Astrocyte (in vitro differentiated cells and primary cell): ENCODE data around the gene PRMT3. TPM values are rescaled to one million over a fixed set of nuclear protein-coding genes. Genes with fewer than 3 reads are reported as not detected.
"Not testable (repeated sequence)": the region's sequence is repeated elsewhere in the genome, so short reads cannot be mapped to it uniquely, and the experiment has no call there.

Source experiments
- DNase-seq: peaks from one replicate; pipeline ENCODE4 v3.0.0-alpha.2; 2010; ENCODE audit warnings: low read depth
- FAIRE-seq: peaks from 2 replicates; lab custom pipeline; 2011; peaks lifted over from hg19 to GRCh38; lab: Jason Lieb, UNC
- H2AFZ ChIP-seq: 2 replicates; pipeline ENCODE4 v1.6.0; 2012; ENCODE audit warnings: low read depth, low read length, inconsistent platforms
- H3K27ac ChIP-seq: 2 replicates; pipeline ENCODE4 v1.5.1; 2011; ENCODE audit warnings: low read depth, low read length, inconsistent platforms
- H3K27me3 ChIP-seq: 2 replicates; pipeline ENCODE4 v1.6.0; 2011; ENCODE audit warnings: low read length, inconsistent platforms; ENCODE audit not compliant: insufficient read depth
- H3K36me3 ChIP-seq: 2 replicates; pipeline ENCODE4 v1.5.1; 2011; ENCODE audit warnings: low read length, inconsistent platforms; ENCODE audit not compliant: insufficient read depth
- H3K4me1 ChIP-seq: 2 replicates; pipeline ENCODE4 v1.5.1; 2011; ENCODE audit warnings: low read length, inconsistent platforms; ENCODE audit not compliant: insufficient read depth
- H3K4me2 ChIP-seq: 2 replicates; pipeline ENCODE4 v1.6.0; 2012; ENCODE audit warnings: low read length, inconsistent platforms
- H3K4me3 ChIP-seq: 2 replicates; pipeline ENCODE4 v1.5.1; 2011; ENCODE audit warnings: low read depth, mild to moderate bottlenecking, low read length, inconsistent platforms; ENCODE audit not compliant: insufficient read depth
- H3K79me2 ChIP-seq: 2 replicates; pipeline ENCODE4 v1.6.0; 2012; ENCODE audit warnings: mild to moderate bottlenecking, low read length, inconsistent platforms; ENCODE audit not compliant: insufficient read depth
- H3K9ac ChIP-seq: 2 replicates; pipeline ENCODE4 v1.6.0; 2012; ENCODE audit warnings: mild to moderate bottlenecking, low read length, inconsistent platforms
- H3K9me3 ChIP-seq: 2 replicates; pipeline ENCODE4 v1.5.1; 2012; ENCODE audit warnings: low read depth, mild to moderate bottlenecking, low read length, inconsistent platforms; ENCODE audit not compliant: insufficient read depth
- H4K20me1 ChIP-seq: 2 replicates; pipeline ENCODE4 v1.6.0; 2012; ENCODE audit warnings: low read length, inconsistent platforms; ENCODE audit not compliant: insufficient read depth
- H3K27ac Mint-ChIP-seq: one replicate; pipeline ENCODE4 v1.8.0; 2021; ENCODE audit warnings: mild to moderate bottlenecking, mixed read lengths; ENCODE audit not compliant: unreplicated experiment
- H3K27me3 Mint-ChIP-seq: one replicate; pipeline ENCODE4 v1.8.0; 2021; ENCODE audit warnings: low read depth, mixed read lengths; ENCODE audit not compliant: unreplicated experiment
- H3K36me3 Mint-ChIP-seq: one replicate; pipeline ENCODE4 v1.8.0; 2021; ENCODE audit warnings: low read depth, mixed read lengths; ENCODE audit not compliant: unreplicated experiment
- H3K4me1 Mint-ChIP-seq: one replicate; pipeline ENCODE4 v1.8.0; 2021; ENCODE audit warnings: low read depth, mixed read lengths; ENCODE audit not compliant: unreplicated experiment
- H3K4me3 Mint-ChIP-seq: one replicate; pipeline ENCODE4 v1.8.0; 2021; ENCODE audit warnings: mild to moderate bottlenecking, moderate library complexity, mixed read lengths; ENCODE audit not compliant: unreplicated experiment
- H3K9me3 Mint-ChIP-seq: one replicate; pipeline ENCODE4 v1.8.0; 2021; ENCODE audit warnings: mild to moderate bottlenecking, mixed read lengths; ENCODE audit not compliant: unreplicated experiment
- EZH2 ChIP-seq: IDR thresholded peaks from 2 replicates; pipeline ENCODE4 v1.6.1; 2012; ENCODE audit warnings: mild to moderate bottlenecking, low read length, inconsistent platforms; ENCODE audit not compliant: insufficient read depth
- total RNA-seq: library from RNA; stranded (reverse); gene quantifications from 2 replicates; pipeline ENCODE4 v1.2.1, GENCODE V29; 2021
- TF ChIP-seq, protein P1 (sequence below): IDR thresholded peaks from 2 replicates; pipeline ENCODE4 v1.5.1; 2011; ENCODE audit warnings: low read depth, mild to moderate bottlenecking, inconsistent platforms, low read length, moderate library complexity; ENCODE audit not compliant: insufficient read depth

The PRMT3 gene
- total RNA-seq, 1 donor from 2014 or later = 10.5 TPM

DNA sequence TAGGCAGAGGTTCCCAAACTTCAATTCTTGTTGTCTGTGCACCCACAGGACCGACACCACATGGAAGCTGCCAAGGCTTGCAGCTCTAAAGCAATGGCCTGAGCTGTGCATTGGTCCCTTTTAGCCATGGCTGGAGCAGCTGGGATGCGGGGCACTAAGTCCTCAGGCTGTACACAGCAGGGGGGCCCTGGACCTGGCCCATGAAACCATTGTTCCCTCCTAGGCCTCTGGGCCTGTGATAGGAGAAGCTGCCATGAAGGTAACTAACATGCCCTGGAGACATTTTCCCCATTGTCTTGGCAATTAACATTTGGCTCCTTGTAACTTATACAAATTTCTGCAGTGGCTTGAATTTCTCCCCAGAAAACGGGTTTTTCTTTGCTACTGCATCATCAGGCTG is 168.3 kb downstream of the PRMT3 start:
- H3K4me3 ChIP-seq = no peak overlapping the region
- H3K36me3 ChIP-seq = no peaks in the 10 kb centered on the region
- H3K4me1 ChIP-seq = no peaks in the 10 kb centered on the region
- peaks cover 2% of the 10 kb centered on the region for H3K9me3 ChIP-seq
- Mint-ChIP-seq H3K36me3 (no peaks in the 10 kb centered on the region), H3K4me3 (no peak overlapping the region), H3K9me3 (peaks cover 7% of the 10 kb centered on the region), H3K27me3 (peaks cover 19% of the 10 kb centered on the region), H3K27ac (no peak overlapping the region), H3K4me1 (no peaks in the 10 kb centered on the region)
- no peak overlapping the region for H3K9ac ChIP-seq
- FAIRE-seq (no peak), DNase-seq (no peak)
- H4K20me1 ChIP-seq = no peaks in the 10 kb centered on the region
- H2AFZ ChIP-seq = no peak overlapping the region
- no peak overlapping the region for H3K4me2 ChIP-seq
- no peak overlapping the region for H3K27ac ChIP-seq
- no peak for TF ChIP-seq EZH2
- TF ChIP-seq, protein P1, sequence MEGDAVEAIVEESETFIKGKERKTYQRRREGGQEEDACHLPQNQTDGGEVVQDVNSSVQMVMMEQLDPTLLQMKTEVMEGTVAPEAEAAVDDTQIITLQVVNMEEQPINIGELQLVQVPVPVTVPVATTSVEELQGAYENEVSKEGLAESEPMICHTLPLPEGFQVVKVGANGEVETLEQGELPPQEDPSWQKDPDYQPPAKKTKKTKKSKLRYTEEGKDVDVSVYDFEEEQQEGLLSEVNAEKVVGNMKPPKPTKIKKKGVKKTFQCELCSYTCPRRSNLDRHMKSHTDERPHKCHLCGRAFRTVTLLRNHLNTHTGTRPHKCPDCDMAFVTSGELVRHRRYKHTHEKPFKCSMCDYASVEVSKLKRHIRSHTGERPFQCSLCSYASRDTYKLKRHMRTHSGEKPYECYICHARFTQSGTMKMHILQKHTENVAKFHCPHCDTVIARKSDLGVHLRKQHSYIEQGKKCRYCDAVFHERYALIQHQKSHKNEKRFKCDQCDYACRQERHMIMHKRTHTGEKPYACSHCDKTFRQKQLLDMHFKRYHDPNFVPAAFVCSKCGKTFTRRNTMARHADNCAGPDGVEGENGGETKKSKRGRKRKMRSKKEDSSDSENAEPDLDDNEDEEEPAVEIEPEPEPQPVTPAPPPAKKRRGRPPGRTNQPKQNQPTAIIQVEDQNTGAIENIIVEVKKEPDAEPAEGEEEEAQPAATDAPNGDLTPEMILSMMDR = no peak
- H3K79me2 ChIP-seq = no peaks in the 10 kb centered on the region
- no peaks in the 10 kb centered on the region for H3K27me3 ChIP-seq

DNA sequence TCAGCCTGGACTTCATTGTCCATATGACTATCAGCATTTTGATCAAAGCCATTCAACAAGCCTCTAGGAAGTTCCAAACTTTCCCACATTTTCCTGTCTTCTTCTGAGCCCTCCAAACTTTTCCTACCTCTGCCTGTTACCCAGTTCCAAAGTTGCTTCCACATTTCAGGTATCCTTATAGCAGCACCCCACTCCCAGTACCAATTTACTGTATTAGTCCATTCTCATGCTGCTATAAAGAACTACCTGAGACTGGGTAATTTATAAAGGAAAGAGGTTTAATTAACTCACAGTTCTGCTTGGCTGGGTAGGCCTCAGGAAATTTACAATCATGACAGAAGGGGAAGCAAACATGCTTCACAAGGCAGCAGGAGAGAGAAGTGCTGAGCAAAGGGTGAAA is 168.9 kb downstream of the PRMT3 start:
- H3K79me2 ChIP-seq, H3K4me1 ChIP-seq, H3K4me1 Mint-ChIP-seq, H3K27ac Mint-ChIP-seq, H3K27ac ChIP-seq, H3K9ac ChIP-seq, H3K4me2 ChIP-seq, H3K4me3 Mint-ChIP-seq, H2AFZ ChIP-seq, FAIRE-seq, H3K9me3 Mint-ChIP-seq, DNase-seq, H3K27me3 ChIP-seq, H3K36me3 Mint-ChIP-seq, H3K36me3 ChIP-seq, H3K9me3 ChIP-seq, H4K20me1 ChIP-seq, H3K4me3 ChIP-seq: not testable (repeated sequence)
- peaks cover 20% of the 10 kb centered on the region for H3K27me3 Mint-ChIP-seq

DNA sequence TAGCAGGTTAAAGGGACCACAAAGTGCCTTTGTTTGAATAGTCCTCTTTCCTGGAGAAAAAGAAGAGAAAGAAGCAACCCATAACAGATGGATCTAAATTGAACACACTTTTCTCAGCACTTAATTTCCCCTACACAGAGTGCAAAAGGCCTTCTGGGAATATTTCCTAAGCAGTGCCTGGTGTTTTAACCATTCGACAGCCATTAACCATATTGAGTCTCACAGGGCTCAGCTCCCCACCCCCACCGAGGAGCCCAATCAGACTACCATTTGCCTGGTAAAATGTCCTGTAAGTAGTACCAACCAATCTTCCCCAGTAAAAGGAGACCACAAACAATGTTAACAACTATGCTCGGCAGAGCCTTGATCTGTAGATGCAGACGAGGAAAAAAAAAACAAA is 171.2 kb downstream of the PRMT3 start:
- H2AFZ ChIP-seq = no peak overlapping the region
- H3K4me3 Mint-ChIP-seq = no peak overlapping the region
- H3K27me3 ChIP-seq = no peaks in the 10 kb centered on the region
- H3K36me3 ChIP-seq = no peaks in the 10 kb centered on the region
- H3K4me2 ChIP-seq = no peak overlapping the region
- peaks cover 14% of the 10 kb centered on the region for H3K27me3 Mint-ChIP-seq
- peaks cover 7% of the 10 kb centered on the region for H3K9me3 Mint-ChIP-seq
- FAIRE-seq = no peak
- no peak overlapping the region for H3K9ac ChIP-seq
- TF ChIP-seq, protein P1 = no peak
- TF ChIP-seq EZH2 = no peak
- no peak overlapping the region for H3K4me3 ChIP-seq
- no peak overlapping the region for H3K27ac Mint-ChIP-seq
- H3K4me1 ChIP-seq = no peaks in the 10 kb centered on the region
- no peaks in the 10 kb centered on the region for H4K20me1 ChIP-seq
- no peak overlapping the region for H3K27ac ChIP-seq
- no peak for DNase-seq
- no peaks in the 10 kb centered on the region for H3K36me3 Mint-ChIP-seq
- peaks cover 2% of the 10 kb centered on the region for H3K9me3 ChIP-seq
- no peaks in the 10 kb centered on the region for H3K4me1 Mint-ChIP-seq
- no peaks in the 10 kb centered on the region for H3K79me2 ChIP-seq

Other genes starting within 250 kb of the PRMT3 start
- not detected in 2 replicates for gene DBX1, start 227.2 kb upstream of the PRMT3 start, total RNA-seq
- 21.8 and 25.4 TPM in 2 replicates for gene HTATIP2, start 24.0 kb upstream of the PRMT3 start, total RNA-seq
- not detected in 2 replicates for gene SLC6A5, start 211.9 kb downstream of the PRMT3 start, total RNA-seq